Central memory CD8-positive, alpha-beta T cell (primary cell): ENCODE results near the gene DOCK6.

Source experiments
- ATAC-seq: fragments of 150-1000 bp; cut with Tn5 transposase; replicated peaks from 2 replicates; pipeline ENCODE4 v1.10.0; 2022; ENCODE audit warnings: mild to moderate bottlenecking, moderate FRiP score, moderate number of reproducible peaks; ENCODE audit not compliant: poor library complexity, severe bottlenecking; ENCODE audit errors: extremely low read depth
- DNase-seq, 2 donors: peaks; one replicate each; pipeline ENCODE4 v3.0.0; 2021; ENCODE audit warnings: low spot score in 2 of 2
- H3K27ac Mint-ChIP-seq: one replicate; pipeline ENCODE4 v1.8.0; 2022; ENCODE audit warnings: low read depth, mild to moderate bottlenecking, moderate library complexity, mixed read lengths
- H3K27me3 Mint-ChIP-seq: one replicate; pipeline ENCODE4 v1.8.0; 2022; ENCODE audit warnings: mixed read lengths
- H3K36me3 Mint-ChIP-seq: one replicate; pipeline ENCODE4 v1.8.0; 2022; ENCODE audit warnings: mild to moderate bottlenecking, moderate library complexity, mixed read lengths; ENCODE audit not compliant: insufficient read depth
- H3K4me1 Mint-ChIP-seq: one replicate; pipeline ENCODE4 v1.8.0; 2022; ENCODE audit warnings: mixed read lengths
- H3K4me3 Mint-ChIP-seq: one replicate; pipeline ENCODE4 v1.8.0; 2022; ENCODE audit warnings: mild to moderate bottlenecking, moderate library complexity, mixed read lengths
- H3K9me3 Mint-ChIP-seq: one replicate; pipeline ENCODE4 v1.8.0; 2022; ENCODE audit warnings: mixed read lengths

Gene DOCK6

GRCh38 chr19:11291415-11291814 is 29.1 kb upstream of the DOCK6 start:
- no peak for ATAC-seq
- H3K36me3 Mint-ChIP-seq: no peaks in the 10 kb centered on the region
- H3K4me3 Mint-ChIP-seq: no peak overlapping the region
- H3K27ac Mint-ChIP-seq: no peak overlapping the region
- peaks cover 63% of the 10 kb centered on the region for H3K27me3 Mint-ChIP-seq
- H3K9me3 Mint-ChIP-seq: no peaks in the 10 kb centered on the region
- no peak for DNase-seq
- peaks cover 8% of the 10 kb centered on the region for H3K4me1 Mint-ChIP-seq

- Mint-ChIP-seq H3K36me3 (no peaks in the 10 kb centered on the region), H3K9me3 (no peaks in the 10 kb centered on the region), H3K27me3 (peaks cover 51% of the 10 kb centered on the region), H3K4me3 (no peak overlapping the region), H3K27ac (no peak overlapping the region), H3K4me1 (peaks cover 8% of the 10 kb centered on the region)
- no peak for ATAC-seq
- no peak for DNase-seq
Measured at GRCh38 chr19:11290256-11290655, 27.9 kb upstream of the DOCK6 start.

- DNase-seq (no peak), ATAC-seq (no peak)
- Mint-ChIP-seq H3K27me3 (peaks cover 37% of the 10 kb centered on the region), H3K4me3 (no peak overlapping the region), H3K9me3 (no peaks in the 10 kb centered on the region), H3K4me1 (no peaks in the 10 kb centered on the region), H3K36me3 (no peaks in the 10 kb centered on the region), H3K27ac (no peak overlapping the region)
Measured at GRCh38 chr19:11288349-11288748, 26.0 kb upstream of the DOCK6 start.

GRCh38 chr19:11286312-11286974 is 24.1 kb upstream of the DOCK6 start:
- Mint-ChIP-seq H3K9me3 (no peaks in the 10 kb centered on the region), H3K27ac (no peak overlapping the region), H3K36me3 (no peaks in the 10 kb centered on the region), H3K27me3 (peaks cover 39% of the 10 kb centered on the region), H3K4me1 (peaks cover 4% of the 10 kb centered on the region), H3K4me3 (no peak overlapping the region)
- ATAC-seq (no peak), DNase-seq (no peak)

- no peak for DNase-seq
- Mint-ChIP-seq H3K9me3 (peaks cover 4% of the 10 kb centered on the region), H3K4me3 (no peak overlapping the region), H3K27ac (no peak overlapping the region), H3K27me3 (peaks cover 39% of the 10 kb centered on the region), H3K36me3 (peaks cover 5% of the 10 kb centered on the region), H3K4me1 (peaks cover 10% of the 10 kb centered on the region)
- no peak for ATAC-seq
Measured at GRCh38 chr19:11284515-11284914, 22.2 kb upstream of the DOCK6 start.

- H3K27me3 Mint-ChIP-seq: peaks cover 26% of the 10 kb centered on the region
- H3K9me3 Mint-ChIP-seq: peaks cover 5% of the 10 kb centered on the region
- H3K4me3 Mint-ChIP-seq: no peak overlapping the region
- no peak overlapping the region for H3K27ac Mint-ChIP-seq
- peaks cover 5% of the 10 kb centered on the region for H3K36me3 Mint-ChIP-seq
- DNase-seq: no peak
- no peak for ATAC-seq
- peaks cover 12% of the 10 kb centered on the region for H3K4me1 Mint-ChIP-seq
Measured at GRCh38 chr19:11281356-11282049, 19.2 kb upstream of the DOCK6 start.

GRCh38 chr19:11279505-11280236 is 17.3 kb upstream of the DOCK6 start:
- H3K9me3 Mint-ChIP-seq: peaks cover 5% of the 10 kb centered on the region
- H3K4me3 Mint-ChIP-seq: peak overlapping the region; percentile 17
- H3K27ac Mint-ChIP-seq: peak overlapping the region; percentile 76
- H3K4me1 Mint-ChIP-seq: peaks cover 12% of the 10 kb centered on the region
- H3K36me3 Mint-ChIP-seq: peaks cover 5% of the 10 kb centered on the region
- DNase-seq (peak in 1 of 2 donors; percentile 49), ATAC-seq (peak; percentile 88)
- peaks cover 35% of the 10 kb centered on the region for H3K27me3 Mint-ChIP-seq

GRCh38 chr19:11278670-11279069 is 16.3 kb upstream of the DOCK6 start:
- Mint-ChIP-seq H3K9me3 (peaks cover 5% of the 10 kb centered on the region), H3K27ac (no peak overlapping the region), H3K27me3 (peaks cover 42% of the 10 kb centered on the region), H3K36me3 (peaks cover 5% of the 10 kb centered on the region), H3K4me3 (no peak overlapping the region), H3K4me1 (peaks cover 12% of the 10 kb centered on the region)
- ATAC-seq: no peak
- no peak for DNase-seq

GRCh38 chr19:11274533-11275086 is 12.3 kb upstream of the DOCK6 start:
- H3K27me3 Mint-ChIP-seq: peaks cover 37% of the 10 kb centered on the region
- H3K9me3 Mint-ChIP-seq: peaks cover 2% of the 10 kb centered on the region
- DNase-seq (no peak), ATAC-seq (no peak)
- no peak overlapping the region for H3K27ac Mint-ChIP-seq
- H3K4me1 Mint-ChIP-seq: peaks cover 3% of the 10 kb centered on the region
- no peak overlapping the region for H3K4me3 Mint-ChIP-seq
- no peaks in the 10 kb centered on the region for H3K36me3 Mint-ChIP-seq

- no peaks in the 10 kb centered on the region for H3K4me1 Mint-ChIP-seq
- H3K27ac Mint-ChIP-seq: no peak overlapping the region
- H3K27me3 Mint-ChIP-seq: peaks cover 43% of the 10 kb centered on the region
- DNase-seq (no peak), ATAC-seq (no peak)
- H3K9me3 Mint-ChIP-seq: no peaks in the 10 kb centered on the region
- no peak overlapping the region for H3K4me3 Mint-ChIP-seq
- no peaks in the 10 kb centered on the region for H3K36me3 Mint-ChIP-seq
Measured at GRCh38 chr19:11273989-11274388, 11.7 kb upstream of the DOCK6 start.

GRCh38 chr19:11273296-11273695 is 11.0 kb upstream of the DOCK6 start:
- Mint-ChIP-seq H3K27me3 (peaks cover 48% of the 10 kb centered on the region), H3K27ac (no peak overlapping the region), H3K4me3 (no peak overlapping the region), H3K4me1 (no peaks in the 10 kb centered on the region), H3K36me3 (no peaks in the 10 kb centered on the region), H3K9me3 (no peaks in the 10 kb centered on the region)
- ATAC-seq: no peak
- DNase-seq: no peak

- Mint-ChIP-seq H3K27me3 (peaks cover 61% of the 10 kb centered on the region), H3K36me3 (no peaks in the 10 kb centered on the region), H3K4me1 (no peaks in the 10 kb centered on the region), H3K9me3 (no peaks in the 10 kb centered on the region), H3K4me3 (no peak overlapping the region), H3K27ac (no peak overlapping the region)
- no peak for ATAC-seq
- DNase-seq: no peak
Measured at GRCh38 chr19:11269408-11269807, 7.1 kb upstream of the DOCK6 start.
